Transverse colon (tissue), 4 donors: ENCODE data around the gene HNRNPA1.

Source experiments
- CTCF ChIP-seq, 5 experiments: fragments of 200-600 bp in 3 of 5; fragments of 450-650 bp in 2 of 5; sonication (generic) in 3 of 5; IDR thresholded peaks; 1 replicate in 2 of 5; 2 replicates in 3 of 5; pipeline ENCODE4 v1.5.1; 2016 to 2017; ENCODE audit warnings: antibody characterized with exemption in 5 of 5, inconsistent platforms in 3 of 5, mild to moderate bottlenecking in 2 of 5, moderate library complexity in 1 of 5
- POLR2A ChIP-seq: fragments of 450-650 bp; IDR thresholded peaks from one replicate; pipeline ENCODE4 v1.6.1; 2016; ENCODE audit warnings: antibody characterized with exemption, mild to moderate bottlenecking, moderate library complexity
- POLR2AphosphoS5 ChIP-seq, 3 donors: sonication (generic); formaldehyde crosslinking; IDR thresholded peaks; one replicate each; pipeline ENCODE4 v1.6.1; 2016; ENCODE audit warnings: antibody characterized with exemption in 3 of 3

DNA sequence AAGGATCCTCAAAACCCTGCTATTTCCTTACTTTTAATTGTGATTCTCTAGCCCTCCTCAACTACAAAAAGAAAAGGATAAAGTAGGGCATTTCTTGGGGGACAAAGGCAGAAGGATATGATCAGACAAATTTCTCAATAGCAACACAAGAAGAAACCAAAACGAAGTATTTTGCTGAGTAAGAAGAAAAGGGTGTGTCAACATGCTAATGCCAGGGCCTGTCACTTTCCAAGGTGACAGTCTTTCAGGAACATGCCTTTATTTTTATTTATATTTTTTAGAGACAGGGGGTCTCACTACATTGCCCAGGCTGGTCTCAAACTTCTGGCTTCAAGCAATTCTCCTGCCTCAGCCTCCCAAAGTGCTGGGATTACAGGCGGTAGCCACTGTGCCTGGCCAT, 40.4 kb upstream of the HNRNPA1 start:
- TF ChIP-seq CTCF (IDR thresholded peaks at IDR 0.05) (no peak), POLR2A (no peak), POLR2AphosphoS5 (IDR thresholded peaks at IDR 0.05) (no peak)
